ENCODE measurements around the gene NAB2.

NAB2 gene

GRCh38 chr12:57135527-57136326 is 46.8 kb downstream of the NAB2 start:
- DNase-seq: no peak

- DNase-seq: no peak
Measured at GRCh38 chr12:57138526-57139272, 49.8 kb downstream of the NAB2 start.

- DNase-seq: no peak
Measured at GRCh38 chr12:57139796-57140649, 51.1 kb downstream of the NAB2 start.

- DNase-seq: no peak
Measured at GRCh38 chr12:57141249-57141648, 52.3 kb downstream of the NAB2 start.

- DNase-seq: no peak
Measured at GRCh38 chr12:57142121-57142520, 53.2 kb downstream of the NAB2 start.

- DNase-seq: no peak
Measured at GRCh38 chr12:57142727-57143126, 53.8 kb downstream of the NAB2 start.

DNA sequence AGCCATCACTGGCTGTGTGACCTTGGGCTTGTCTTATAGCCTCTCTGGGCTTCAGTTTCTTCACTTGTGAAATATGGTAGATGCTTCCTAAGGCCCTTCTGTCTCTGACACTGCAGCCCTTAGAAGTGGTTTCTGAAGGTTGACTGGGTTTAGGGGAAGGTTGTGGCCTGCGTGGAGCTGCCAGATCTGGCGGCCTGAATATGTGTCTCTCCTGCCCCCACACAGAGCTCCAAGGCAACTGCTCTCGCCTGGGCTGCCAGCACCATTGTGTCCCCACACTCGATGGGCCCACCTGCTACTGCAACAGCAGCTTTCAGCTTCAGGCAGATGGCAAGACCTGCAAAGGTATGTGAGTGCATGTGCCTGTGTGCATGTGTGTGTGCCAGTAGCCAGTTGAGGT is 54.5 kb downstream of the NAB2 start:
- DNase-seq: no peak
